ENCODE measurements around the gene MPDZ. TPM values are rescaled to one million over a fixed set of nuclear protein-coding genes. Genes with fewer than 3 reads are reported as not detected.

Gene MPDZ, protein sequence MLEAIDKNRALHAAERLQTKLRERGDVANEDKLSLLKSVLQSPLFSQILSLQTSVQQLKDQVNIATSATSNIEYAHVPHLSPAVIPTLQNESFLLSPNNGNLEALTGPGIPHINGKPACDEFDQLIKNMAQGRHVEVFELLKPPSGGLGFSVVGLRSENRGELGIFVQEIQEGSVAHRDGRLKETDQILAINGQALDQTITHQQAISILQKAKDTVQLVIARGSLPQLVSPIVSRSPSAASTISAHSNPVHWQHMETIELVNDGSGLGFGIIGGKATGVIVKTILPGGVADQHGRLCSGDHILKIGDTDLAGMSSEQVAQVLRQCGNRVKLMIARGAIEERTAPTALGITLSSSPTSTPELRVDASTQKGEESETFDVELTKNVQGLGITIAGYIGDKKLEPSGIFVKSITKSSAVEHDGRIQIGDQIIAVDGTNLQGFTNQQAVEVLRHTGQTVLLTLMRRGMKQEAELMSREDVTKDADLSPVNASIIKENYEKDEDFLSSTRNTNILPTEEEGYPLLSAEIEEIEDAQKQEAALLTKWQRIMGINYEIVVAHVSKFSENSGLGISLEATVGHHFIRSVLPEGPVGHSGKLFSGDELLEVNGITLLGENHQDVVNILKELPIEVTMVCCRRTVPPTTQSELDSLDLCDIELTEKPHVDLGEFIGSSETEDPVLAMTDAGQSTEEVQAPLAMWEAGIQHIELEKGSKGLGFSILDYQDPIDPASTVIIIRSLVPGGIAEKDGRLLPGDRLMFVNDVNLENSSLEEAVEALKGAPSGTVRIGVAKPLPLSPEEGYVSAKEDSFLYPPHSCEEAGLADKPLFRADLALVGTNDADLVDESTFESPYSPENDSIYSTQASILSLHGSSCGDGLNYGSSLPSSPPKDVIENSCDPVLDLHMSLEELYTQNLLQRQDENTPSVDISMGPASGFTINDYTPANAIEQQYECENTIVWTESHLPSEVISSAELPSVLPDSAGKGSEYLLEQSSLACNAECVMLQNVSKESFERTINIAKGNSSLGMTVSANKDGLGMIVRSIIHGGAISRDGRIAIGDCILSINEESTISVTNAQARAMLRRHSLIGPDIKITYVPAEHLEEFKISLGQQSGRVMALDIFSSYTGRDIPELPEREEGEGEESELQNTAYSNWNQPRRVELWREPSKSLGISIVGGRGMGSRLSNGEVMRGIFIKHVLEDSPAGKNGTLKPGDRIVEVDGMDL (N-terminal part only)
- total RNA-seq = 17.1 and 17.6 TPM in 2 replicates

DNA sequence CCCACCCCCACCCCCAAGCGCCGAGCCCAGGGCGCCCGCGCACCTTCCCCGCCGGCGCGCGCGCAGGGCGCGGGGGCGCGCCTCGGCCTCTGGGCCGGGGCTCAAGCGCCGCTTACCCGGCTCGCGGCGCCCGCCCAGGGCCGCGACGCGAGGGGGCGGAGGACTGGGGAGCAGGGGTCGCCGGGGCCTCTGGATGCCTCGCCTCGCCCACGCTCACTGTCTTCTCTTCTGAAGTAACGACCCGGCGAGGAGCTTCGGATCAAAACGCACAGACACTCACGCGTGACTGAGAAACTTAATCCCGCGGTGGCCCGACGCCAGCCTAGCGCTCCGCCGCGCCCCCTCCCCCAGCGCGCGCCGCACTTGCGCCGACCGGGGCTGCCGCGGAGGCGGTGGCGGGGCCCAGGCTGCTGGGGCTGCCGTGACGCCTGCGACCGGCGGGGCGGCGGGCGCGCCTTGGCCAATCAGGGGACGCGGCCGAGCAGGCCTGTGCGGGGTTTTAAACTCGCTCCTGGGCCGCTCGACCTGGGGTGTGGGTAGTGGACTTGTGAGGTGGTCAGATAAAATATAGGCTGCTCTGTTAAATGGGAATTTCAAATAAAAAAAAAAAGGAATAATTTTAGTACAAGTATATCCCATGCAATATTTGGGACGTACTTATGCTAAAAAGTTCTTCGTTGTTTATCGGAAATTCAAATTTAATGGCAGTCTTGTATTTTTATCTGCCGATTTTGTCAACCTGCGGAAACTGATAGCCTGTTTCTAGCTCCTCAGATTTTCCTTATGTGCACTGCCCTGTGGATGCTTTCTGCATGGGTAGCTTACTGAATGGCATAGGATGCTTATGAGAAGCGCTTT, at the start of gene MPDZ:
Gene MPDZ, minus strand, starts transcription at position 409 of the 858 bp plus-strand sequence. CDS start 29,377 bp downstream, outside the sequence.

Measured in mesangial cell (primary cell).